ENCODE measurements around the gene DZANK1.

DZANK1 gene

DNA sequence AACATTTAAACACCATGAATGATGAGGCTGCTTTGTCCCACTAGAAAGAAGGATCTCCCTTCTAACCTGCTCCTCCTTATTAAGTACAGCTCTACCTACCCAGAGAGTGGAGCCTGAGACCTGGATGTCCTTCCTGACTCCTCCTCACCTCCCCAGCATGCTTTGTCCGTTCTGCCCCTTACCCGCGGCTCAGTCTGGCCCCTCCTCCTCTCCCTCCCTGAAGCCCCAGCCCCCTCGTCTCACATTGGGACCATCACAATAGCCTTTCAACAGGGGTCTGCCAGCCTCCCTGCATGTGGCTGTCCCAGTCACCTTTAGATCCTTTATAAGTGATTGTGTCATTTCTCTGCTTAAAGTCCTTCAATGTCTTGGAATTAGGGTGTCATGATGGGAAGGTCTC lies 72.5 kb downstream of the DZANK1 start:
- H3K36me3 ChIP-seq (ENCODE audit: control insufficient read depth, insufficient read depth, low read length), result no peaks in the 10 kb centered on the region
- no peak overlapping the region for H2AFZ ChIP-seq
- H3K27ac ChIP-seq, result no peak overlapping the region
- no peaks in the 10 kb centered on the region for H3K79me2 ChIP-seq
- H3K27me3 ChIP-seq (ENCODE audit: control insufficient read depth, insufficient read depth, low read length), result no peaks in the 10 kb centered on the region
- no peaks in the 10 kb centered on the region for H3K4me1 ChIP-seq
- H3K4me2 ChIP-seq (ENCODE audit: low read length), result no peak overlapping the region
- TF ChIP-seq, protein P1, sequence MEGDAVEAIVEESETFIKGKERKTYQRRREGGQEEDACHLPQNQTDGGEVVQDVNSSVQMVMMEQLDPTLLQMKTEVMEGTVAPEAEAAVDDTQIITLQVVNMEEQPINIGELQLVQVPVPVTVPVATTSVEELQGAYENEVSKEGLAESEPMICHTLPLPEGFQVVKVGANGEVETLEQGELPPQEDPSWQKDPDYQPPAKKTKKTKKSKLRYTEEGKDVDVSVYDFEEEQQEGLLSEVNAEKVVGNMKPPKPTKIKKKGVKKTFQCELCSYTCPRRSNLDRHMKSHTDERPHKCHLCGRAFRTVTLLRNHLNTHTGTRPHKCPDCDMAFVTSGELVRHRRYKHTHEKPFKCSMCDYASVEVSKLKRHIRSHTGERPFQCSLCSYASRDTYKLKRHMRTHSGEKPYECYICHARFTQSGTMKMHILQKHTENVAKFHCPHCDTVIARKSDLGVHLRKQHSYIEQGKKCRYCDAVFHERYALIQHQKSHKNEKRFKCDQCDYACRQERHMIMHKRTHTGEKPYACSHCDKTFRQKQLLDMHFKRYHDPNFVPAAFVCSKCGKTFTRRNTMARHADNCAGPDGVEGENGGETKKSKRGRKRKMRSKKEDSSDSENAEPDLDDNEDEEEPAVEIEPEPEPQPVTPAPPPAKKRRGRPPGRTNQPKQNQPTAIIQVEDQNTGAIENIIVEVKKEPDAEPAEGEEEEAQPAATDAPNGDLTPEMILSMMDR (IDR thresholded peaks at IDR 0.05), result no peak
- H3K4me3 ChIP-seq (ENCODE audit: low read depth, low read length), result no peak overlapping the region
- no peaks in the 10 kb centered on the region for H3K9me3 ChIP-seq (ENCODE audit: control insufficient read depth, low read length)
- H3K9ac ChIP-seq, result no peak overlapping the region

DNA sequence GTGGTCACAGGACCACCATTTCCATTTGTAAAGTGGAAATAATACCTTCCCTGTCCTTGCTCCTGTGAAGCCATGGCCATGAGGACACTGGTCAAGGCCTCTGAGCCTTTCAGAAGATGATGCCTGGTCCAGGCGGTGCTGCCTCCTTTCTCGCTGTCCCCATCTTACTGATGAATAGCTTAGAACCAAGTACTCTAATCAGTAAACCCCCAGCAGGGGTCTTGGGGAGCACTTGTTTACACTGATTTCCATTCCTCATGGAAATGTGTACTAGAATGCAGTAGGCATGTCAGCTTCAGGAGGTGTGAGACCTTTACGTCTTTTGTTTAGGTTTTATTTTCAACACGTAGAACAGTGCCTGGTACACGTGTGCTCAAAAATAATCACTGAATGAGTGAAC lies 75.1 kb downstream of the DZANK1 start:
- no peaks in the 10 kb centered on the region for H3K9me3 ChIP-seq (ENCODE audit: control insufficient read depth, low read length)
- H3K27ac ChIP-seq, result no peak overlapping the region
- TF ChIP-seq, protein P1 (IDR thresholded peaks at IDR 0.05), result no peak
- H3K4me1 ChIP-seq, result no peaks in the 10 kb centered on the region
- H3K9ac ChIP-seq, result no peak overlapping the region
- H3K4me2 ChIP-seq (ENCODE audit: low read length), result no peak overlapping the region
- H3K4me3 ChIP-seq (ENCODE audit: low read depth, low read length), result no peak overlapping the region
- no peaks in the 10 kb centered on the region for H3K79me2 ChIP-seq
- H2AFZ ChIP-seq, result no peak overlapping the region
- no peaks in the 10 kb centered on the region for H3K36me3 ChIP-seq (ENCODE audit: control insufficient read depth, insufficient read depth, low read length)
- no peaks in the 10 kb centered on the region for H3K27me3 ChIP-seq (ENCODE audit: control insufficient read depth, insufficient read depth, low read length)

DNA sequence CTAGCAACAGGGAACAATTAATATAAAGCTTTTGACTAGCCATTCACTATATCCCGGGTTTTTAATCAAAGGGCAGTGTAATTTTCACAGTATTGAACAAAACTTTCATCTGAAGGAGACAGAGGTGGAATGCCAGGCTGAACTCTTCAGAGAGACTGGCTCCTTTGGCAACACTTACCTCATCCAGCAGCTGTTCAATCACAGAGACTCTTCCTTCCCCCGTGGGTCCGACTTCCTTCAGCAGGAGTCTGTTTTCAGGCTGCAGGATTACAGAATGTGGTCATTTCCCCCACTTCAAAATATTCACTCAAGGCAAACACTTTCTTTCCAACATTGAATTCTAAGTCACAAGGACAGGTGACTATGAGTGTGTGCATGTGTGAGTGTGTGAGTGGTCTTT lies 76.6 kb downstream of the DZANK1 start:
- no peaks in the 10 kb centered on the region for H3K79me2 ChIP-seq
- no peak overlapping the region for H2AFZ ChIP-seq
- no peak overlapping the region for H3K4me3 ChIP-seq (ENCODE audit: low read depth, low read length)
- H3K9ac ChIP-seq, result no peak overlapping the region
- no peaks in the 10 kb centered on the region for H3K4me1 ChIP-seq
- H3K36me3 ChIP-seq (ENCODE audit: control insufficient read depth, insufficient read depth, low read length), result no peaks in the 10 kb centered on the region
- TF ChIP-seq, protein P1 (IDR thresholded peaks at IDR 0.05), result no peak
- no peaks in the 10 kb centered on the region for H3K9me3 ChIP-seq (ENCODE audit: control insufficient read depth, low read length)
- no peak overlapping the region for H3K4me2 ChIP-seq (ENCODE audit: low read length)
- no peaks in the 10 kb centered on the region for H3K27me3 ChIP-seq (ENCODE audit: control insufficient read depth, insufficient read depth, low read length)
- H3K27ac ChIP-seq, result no peak overlapping the region

DNA sequence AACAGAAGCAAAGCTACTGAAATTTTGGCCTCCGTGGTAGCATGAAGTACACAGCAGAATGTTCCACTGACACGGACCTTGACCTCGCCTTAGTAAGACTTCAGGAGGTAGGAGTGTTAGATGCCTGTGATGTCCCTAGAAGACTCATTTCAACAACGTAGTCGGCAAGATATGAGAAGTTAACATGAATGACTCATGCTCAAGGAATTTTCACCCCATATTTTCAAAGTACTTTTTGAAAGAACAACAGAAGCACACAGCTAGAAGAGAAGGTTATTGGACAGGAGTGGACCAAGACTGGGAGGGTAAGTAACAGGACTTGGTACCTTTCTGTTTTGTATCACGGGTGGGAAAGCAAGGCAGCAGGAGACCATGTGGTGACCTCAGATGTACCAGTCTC lies 78.0 kb downstream of the DZANK1 start:
- no peaks in the 10 kb centered on the region for H3K4me1 ChIP-seq
- no peaks in the 10 kb centered on the region for H3K36me3 ChIP-seq (ENCODE audit: control insufficient read depth, insufficient read depth, low read length)
- H2AFZ ChIP-seq, result no peak overlapping the region
- no peaks in the 10 kb centered on the region for H3K9me3 ChIP-seq (ENCODE audit: control insufficient read depth, low read length)
- no peak overlapping the region for H3K4me2 ChIP-seq (ENCODE audit: low read length)
- H3K4me3 ChIP-seq (ENCODE audit: low read depth, low read length), result no peak overlapping the region
- no peak overlapping the region for H3K9ac ChIP-seq
- H3K27ac ChIP-seq, result no peak overlapping the region
- H3K79me2 ChIP-seq, result no peaks in the 10 kb centered on the region
- no peaks in the 10 kb centered on the region for H3K27me3 ChIP-seq (ENCODE audit: control insufficient read depth, insufficient read depth, low read length)
- TF ChIP-seq, protein P1 (IDR thresholded peaks at IDR 0.05), result no peak

DNA sequence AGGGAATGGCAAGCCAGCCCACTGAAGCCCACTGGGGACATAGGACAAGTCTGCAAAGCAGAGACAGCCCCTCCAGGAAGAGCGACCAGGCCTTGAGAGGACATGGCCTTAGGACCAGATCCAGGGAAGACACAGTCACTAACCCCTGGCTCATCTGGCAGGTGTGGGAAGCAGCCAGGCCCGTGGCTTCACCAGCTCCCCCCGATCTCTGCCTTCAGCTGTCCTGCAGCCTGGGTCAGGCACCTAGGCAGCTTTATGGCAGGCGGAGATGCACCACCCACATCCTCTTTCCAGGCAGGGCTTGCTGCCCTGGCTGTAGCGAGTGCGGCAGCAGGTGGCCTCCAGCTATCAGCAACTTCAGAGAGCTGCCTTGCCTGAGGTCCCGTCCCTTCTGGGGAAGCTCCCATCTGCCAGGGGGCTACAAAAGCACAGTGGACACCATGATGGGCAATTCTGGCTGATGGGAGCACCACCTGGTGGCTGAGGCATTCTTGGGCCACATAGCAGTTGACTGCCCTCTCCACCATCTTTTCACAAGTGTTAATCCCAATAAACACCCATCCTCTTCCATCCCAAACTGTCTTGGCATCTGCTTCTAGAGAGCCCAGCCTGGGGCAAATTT lies 85.8 kb downstream of the DZANK1 start:
- H3K4me3 ChIP-seq (ENCODE audit: low read depth, low read length), result no peak overlapping the region
- no peaks in the 10 kb centered on the region for H3K27me3 ChIP-seq (ENCODE audit: control insufficient read depth, insufficient read depth, low read length)
- H3K27ac ChIP-seq, result no peak overlapping the region
- no peak overlapping the region for H3K4me2 ChIP-seq (ENCODE audit: low read length)
- H3K36me3 ChIP-seq (ENCODE audit: control insufficient read depth, insufficient read depth, low read length), result no peaks in the 10 kb centered on the region
- H3K79me2 ChIP-seq, result no peaks in the 10 kb centered on the region
- H3K9ac ChIP-seq, result no peak overlapping the region
- no peak overlapping the region for H2AFZ ChIP-seq
- TF ChIP-seq, protein P1 (IDR thresholded peaks at IDR 0.05), result no peak
- H3K9me3 ChIP-seq (ENCODE audit: control insufficient read depth, low read length), result no peaks in the 10 kb centered on the region
- H3K4me1 ChIP-seq, result no peaks in the 10 kb centered on the region
